Suprapubic skin (tissue), 4 donors: ENCODE results near the gene ZNF521. TPM values are rescaled to one million over a fixed set of nuclear protein-coding genes. Genes with fewer than 3 reads are reported as not detected.

Source experiments
- DNase-seq, 2 donors: peaks; one replicate each; pipeline ENCODE4 v3.0.0-alpha.2; 2019; ENCODE audit warnings: low spot score in 2 of 2
- H3K27ac ChIP-seq: fragments of 200-600 bp; sonication (generic); one replicate; pipeline ENCODE4 v1.5.1; 2019
- H3K27me3 ChIP-seq: fragments of 200-600 bp; sonication (generic); one replicate; pipeline ENCODE4 v1.5.1; 2019
- H3K36me3 ChIP-seq: fragments of 200-600 bp; sonication (generic); one replicate; pipeline ENCODE4 v1.5.1; 2019
- H3K4me1 ChIP-seq: fragments of 200-600 bp; sonication (generic); one replicate; pipeline ENCODE4 v1.5.1; 2019
- H3K4me3 ChIP-seq: fragments of 200-600 bp; sonication (generic); one replicate; pipeline ENCODE4 v1.5.1; 2019; ENCODE audit warnings: mild to moderate bottlenecking
- H3K9me3 ChIP-seq: fragments of 200-600 bp; sonication (generic); one replicate; pipeline ENCODE4 v1.5.1; 2019
- CTCF ChIP-seq, 2 donors: fragments of 200-600 bp in 1 of 2; fragments of 450-650 bp in 1 of 2; sonication (generic) in 1 of 2; IDR thresholded peaks; one replicate each; pipeline ENCODE4 v1.5.1; 2016 to 2019; ENCODE audit warnings: antibody characterized with exemption in 2 of 2, mild to moderate bottlenecking in 1 of 2, moderate library complexity in 1 of 2
- EP300 ChIP-seq: sonication (generic); formaldehyde crosslinking; IDR thresholded peaks from one replicate; pipeline ENCODE4 v1.6.1; 2017; ENCODE audit warnings: antibody characterized with exemption
- POLR2A ChIP-seq, 2 donors: fragments of 450-650 bp; IDR thresholded peaks; one replicate each; pipeline ENCODE4 v1.6.1; 2017; ENCODE audit warnings: antibody characterized with exemption in 2 of 2, mild to moderate bottlenecking in 2 of 2, moderate library complexity in 2 of 2
- POLR2AphosphoS5 ChIP-seq, 3 donors: sonication (generic); formaldehyde crosslinking; IDR thresholded peaks; one replicate each; pipeline ENCODE4 v1.6.1; 2017; ENCODE audit warnings: antibody characterized with exemption in 3 of 3
- WGBS: methylation state at CpG from one replicate; pipeline ENCODE4 v1.1.5; 2018; 5-methylcytosine and 5-hydroxymethylcytosine counted together
- total RNA-seq, 4 donors: library from RNA; depleted of rRNA; stranded (reverse); fragments of >200 nt; gene quantifications; one replicate each; pipeline ENCODE4 v1.1.0, GENCODE V29; 2016

Gene ZNF521
- total RNA-seq, 4 donors from 2014 or later = 6.4 to 13.2 (median 10.1) TPM

GRCh38 chr18:25310045-25310444, 41.9 kb downstream of the ZNF521 start:
- TF ChIP-seq POLR2A (IDR thresholded peaks at IDR 0.05) = no peak
- no peak for TF ChIP-seq CTCF (IDR thresholded peaks at IDR 0.05)
- no peak for TF ChIP-seq POLR2AphosphoS5 (IDR thresholded peaks at IDR 0.05)
- TF ChIP-seq EP300 = no peak
- no peak overlapping the region for H3K4me3 ChIP-seq
- H3K9me3 ChIP-seq = no peaks in the 10 kb centered on the region
- no peaks in the 10 kb centered on the region for H3K36me3 ChIP-seq
- no peak for DNase-seq
- H3K4me1 ChIP-seq = peaks cover 4% of the 10 kb centered on the region
- H3K27me3 ChIP-seq = no peaks in the 10 kb centered on the region
- H3K27ac ChIP-seq = no peak overlapping the region

GRCh38 chr18:25308381-25308780, 43.6 kb downstream of the ZNF521 start:
- 93% methylated on average over 3 of the region's 3 CpGs for WGBS
- DNase-seq = no peak
- Histone ChIP-seq H3K27me3 (no peaks in the 10 kb centered on the region), H3K9me3 (no peaks in the 10 kb centered on the region), H3K4me1 (peaks cover 4% of the 10 kb centered on the region), H3K36me3 (no peaks in the 10 kb centered on the region), H3K4me3 (no peak overlapping the region), H3K27ac (no peak overlapping the region)
- no peak for TF ChIP-seq EP300
- no peak for TF ChIP-seq POLR2AphosphoS5 (IDR thresholded peaks at IDR 0.05)
- no peak for TF ChIP-seq CTCF (IDR thresholded peaks at IDR 0.05)
- no peak for TF ChIP-seq POLR2A (IDR thresholded peaks at IDR 0.05)

GRCh38 chr18:25307192-25307591, 44.8 kb downstream of the ZNF521 start:
- Histone ChIP-seq H3K27me3 (no peaks in the 10 kb centered on the region), H3K4me3 (no peak overlapping the region), H3K9me3 (no peaks in the 10 kb centered on the region), H3K36me3 (no peaks in the 10 kb centered on the region), H3K27ac (no peak overlapping the region), H3K4me1 (peaks cover 4% of the 10 kb centered on the region)
- WGBS = 96% methylated on average over 1 of the region's 1 CpG
- TF ChIP-seq CTCF (IDR thresholded peaks at IDR 0.05) (no peak), EP300 (no peak), POLR2AphosphoS5 (IDR thresholded peaks at IDR 0.05) (no peak)
- no peak for DNase-seq

GRCh38 chr18:25306671-25307070, 45.3 kb downstream of the ZNF521 start:
- peaks cover 4% of the 10 kb centered on the region for H3K4me1 ChIP-seq
- H3K27me3 ChIP-seq = no peaks in the 10 kb centered on the region
- no peak for DNase-seq
- 93% methylated on average over 1 of the region's 1 CpG for WGBS
- TF ChIP-seq POLR2A (IDR thresholded peaks at IDR 0.05) (no peak), CTCF (IDR thresholded peaks at IDR 0.05) (no peak), POLR2AphosphoS5 (IDR thresholded peaks at IDR 0.05) (no peak), EP300 (no peak)
- no peaks in the 10 kb centered on the region for H3K36me3 ChIP-seq
- H3K27ac ChIP-seq = no peak overlapping the region
- H3K9me3 ChIP-seq = no peaks in the 10 kb centered on the region
- H3K4me3 ChIP-seq = no peak overlapping the region

- TF ChIP-seq CTCF (IDR thresholded peaks at IDR 0.05) (no peak), POLR2A (IDR thresholded peaks at IDR 0.05) (no peak), POLR2AphosphoS5 (IDR thresholded peaks at IDR 0.05) (no peak), EP300 (no peak)
- no peaks in the 10 kb centered on the region for H3K36me3 ChIP-seq
- H3K4me1 ChIP-seq = no peaks in the 10 kb centered on the region
- H3K4me3 ChIP-seq = no peak overlapping the region
- H3K27ac ChIP-seq = no peak overlapping the region
- H3K27me3 ChIP-seq = no peaks in the 10 kb centered on the region
- no peak for DNase-seq
- H3K9me3 ChIP-seq = no peaks in the 10 kb centered on the region
Measured at GRCh38 chr18:25305584-25305983, 46.4 kb downstream of the ZNF521 start.
